Astrocyte of the cerebellum (primary cell): Measurements from ENCODE around the gene ISL2.

ENCODE experiments used
- DNase-seq: peaks from one replicate; pipeline ENCODE4 v3.0.0-alpha.2; 2011; ENCODE audit warnings: low read depth
- H3K4me3 ChIP-seq: 2 replicates; pipeline ENCODE4 v1.5.1; 2011; ENCODE audit warnings: mild to moderate bottlenecking, low read depth, low read length, moderate library complexity
- in situ Hi-C: cut with HindIII; loops from 2 replicates; pipeline ENCODE4 v1.10.0; 2017; ENCODE audit warnings: low sequenced_read_pairs
- TF ChIP-seq, protein P1 (sequence below): IDR thresholded peaks from 2 replicates; pipeline ENCODE4 v1.5.1; 2012; ENCODE audit warnings: low read length, low read depth, moderate library complexity, mild to moderate bottlenecking; ENCODE audit errors: missing control alignments

ISL2 gene

DNA sequence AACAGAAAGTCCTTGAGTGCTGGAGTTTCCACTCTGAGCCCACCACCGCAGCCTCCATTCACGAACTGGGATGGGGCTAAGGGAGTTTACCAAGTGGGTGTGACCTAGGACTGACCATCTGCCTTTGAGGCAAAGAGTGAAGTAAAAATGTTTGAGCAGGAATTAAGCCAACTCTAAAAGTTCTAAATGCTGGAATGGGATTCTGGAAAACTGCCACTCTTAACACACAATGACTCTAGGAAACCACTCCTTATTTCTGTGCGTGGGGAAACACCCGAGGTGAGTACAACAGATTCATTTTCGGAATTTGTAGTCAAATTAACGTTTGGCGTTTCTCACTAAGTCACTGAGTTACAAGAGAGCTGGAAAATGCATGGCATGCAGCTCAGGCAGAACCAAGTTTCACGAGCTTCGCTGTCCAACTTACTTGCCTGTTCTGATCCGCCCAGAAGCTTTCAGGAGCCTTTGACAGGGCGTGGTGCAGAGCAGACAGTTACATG lies 31.6 kb downstream of the ISL2 start:
- no peak overlapping the region for H3K4me3 ChIP-seq
- no peak for DNase-seq
- TF ChIP-seq, protein P1, sequence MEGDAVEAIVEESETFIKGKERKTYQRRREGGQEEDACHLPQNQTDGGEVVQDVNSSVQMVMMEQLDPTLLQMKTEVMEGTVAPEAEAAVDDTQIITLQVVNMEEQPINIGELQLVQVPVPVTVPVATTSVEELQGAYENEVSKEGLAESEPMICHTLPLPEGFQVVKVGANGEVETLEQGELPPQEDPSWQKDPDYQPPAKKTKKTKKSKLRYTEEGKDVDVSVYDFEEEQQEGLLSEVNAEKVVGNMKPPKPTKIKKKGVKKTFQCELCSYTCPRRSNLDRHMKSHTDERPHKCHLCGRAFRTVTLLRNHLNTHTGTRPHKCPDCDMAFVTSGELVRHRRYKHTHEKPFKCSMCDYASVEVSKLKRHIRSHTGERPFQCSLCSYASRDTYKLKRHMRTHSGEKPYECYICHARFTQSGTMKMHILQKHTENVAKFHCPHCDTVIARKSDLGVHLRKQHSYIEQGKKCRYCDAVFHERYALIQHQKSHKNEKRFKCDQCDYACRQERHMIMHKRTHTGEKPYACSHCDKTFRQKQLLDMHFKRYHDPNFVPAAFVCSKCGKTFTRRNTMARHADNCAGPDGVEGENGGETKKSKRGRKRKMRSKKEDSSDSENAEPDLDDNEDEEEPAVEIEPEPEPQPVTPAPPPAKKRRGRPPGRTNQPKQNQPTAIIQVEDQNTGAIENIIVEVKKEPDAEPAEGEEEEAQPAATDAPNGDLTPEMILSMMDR: no peak
- in situ Hi-C loops: no loop called here

DNA sequence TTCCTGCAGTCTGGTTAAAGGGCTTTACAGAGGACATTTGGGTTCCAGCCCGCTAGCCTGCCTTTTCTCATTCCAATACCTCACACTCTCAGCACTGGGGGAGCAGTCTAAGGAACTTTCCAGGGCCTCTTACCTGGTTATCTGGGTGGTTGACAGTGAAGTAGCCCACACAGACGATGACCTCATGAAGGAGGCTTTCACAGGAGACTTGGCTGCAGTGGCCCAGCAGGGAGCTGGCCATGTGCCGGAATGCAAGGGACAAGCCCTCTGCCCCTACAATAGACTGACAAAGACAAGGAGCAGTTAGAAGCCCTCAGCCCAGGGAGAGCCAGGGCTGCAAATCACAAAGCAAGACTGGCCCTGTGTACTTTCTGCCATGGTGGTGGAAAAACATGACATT lies 39.5 kb downstream of the ISL2 start:
- TF ChIP-seq, protein P1: no peak
- in situ Hi-C loops: no loop called here
- no peak for DNase-seq
- no peak overlapping the region for H3K4me3 ChIP-seq

DNA sequence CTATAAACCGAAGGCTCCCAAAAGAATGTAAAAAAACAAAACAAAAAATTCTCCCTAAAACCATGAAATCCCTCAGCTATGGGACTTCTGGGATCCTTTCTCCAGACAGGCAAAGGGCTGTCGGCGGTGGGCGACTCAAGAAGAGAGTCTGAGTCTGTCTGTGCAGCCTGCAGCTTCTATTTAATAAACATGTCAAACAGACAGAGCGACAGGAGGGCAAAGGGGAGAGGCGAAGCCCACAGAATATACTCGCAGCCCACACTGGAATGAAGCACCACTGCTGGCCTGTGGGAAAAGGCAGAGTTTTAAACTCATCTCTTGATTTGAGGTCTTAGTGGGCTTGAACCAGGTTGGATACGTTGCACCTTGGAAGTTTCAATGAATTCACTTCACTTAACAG lies 40.2 kb downstream of the ISL2 start:
- no peak overlapping the region for H3K4me3 ChIP-seq
- TF ChIP-seq, protein P1: no peak
- in situ Hi-C loops: no loop called here
- no peak for DNase-seq

DNA sequence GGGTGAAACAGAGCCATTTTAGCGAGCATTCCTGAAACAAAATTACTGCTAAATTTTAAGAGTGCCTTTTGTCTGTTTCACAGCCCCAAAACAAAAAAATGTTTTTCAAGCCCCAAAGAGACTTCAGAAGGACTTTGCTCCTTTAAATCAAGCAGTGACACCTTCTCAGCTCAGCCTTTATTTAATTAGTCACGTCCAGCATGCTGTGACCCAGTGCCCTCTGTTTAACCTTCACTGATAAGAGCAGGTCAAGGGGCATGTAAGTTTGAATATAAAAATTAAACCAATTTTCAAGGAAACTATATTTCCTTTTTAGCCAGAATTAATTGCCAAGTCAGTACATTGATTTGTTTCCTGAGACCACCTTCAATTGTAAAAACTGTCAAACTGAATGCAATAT lies 40.6 kb downstream of the ISL2 start:
- H3K4me3 ChIP-seq: no peak overlapping the region
- DNase-seq: no peak
- TF ChIP-seq, protein P1: no peak
- in situ Hi-C loops: no loop called here

DNA sequence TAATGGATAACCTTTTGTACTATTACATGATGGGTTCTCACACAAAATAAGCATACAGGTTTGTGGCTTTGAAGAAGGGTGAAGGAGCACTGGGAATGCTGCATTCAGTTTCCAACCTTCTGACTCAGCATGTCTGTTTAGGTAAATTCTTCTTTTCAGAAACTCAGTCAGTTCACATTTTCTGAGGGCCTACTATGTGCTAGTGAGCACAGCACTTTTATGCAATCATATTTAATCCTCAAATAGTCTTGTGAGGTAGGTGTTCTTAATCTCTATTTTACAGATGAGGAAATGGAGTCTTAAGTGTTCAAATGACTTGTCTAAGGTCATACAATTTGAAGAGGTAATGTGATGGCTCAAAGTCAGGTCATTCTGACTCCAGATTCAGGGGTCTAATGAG lies 41.2 kb downstream of the ISL2 start:
- DNase-seq: no peak
- in situ Hi-C loops: no loop called here
- TF ChIP-seq, protein P1: no peak
- H3K4me3 ChIP-seq: no peak overlapping the region

DNA sequence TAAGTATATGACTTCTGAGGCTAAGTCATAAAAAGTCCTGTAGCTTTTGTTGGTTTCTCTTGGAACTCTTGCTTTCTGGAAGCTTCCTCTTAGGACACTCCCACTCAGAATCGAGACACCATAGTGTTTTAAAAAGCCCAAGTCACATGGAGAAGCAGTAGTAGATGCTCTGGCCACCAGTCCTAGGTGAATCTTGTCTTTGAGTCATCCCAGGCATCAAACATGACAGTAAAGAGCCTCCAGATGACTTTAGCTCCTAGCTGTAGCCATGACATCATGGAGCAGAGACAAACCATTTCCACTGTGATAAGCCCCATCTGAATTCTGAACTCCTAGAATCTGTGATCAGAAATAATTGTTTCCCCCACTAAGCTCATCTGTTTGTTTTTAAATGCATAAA lies 42.1 kb downstream of the ISL2 start:
- TF ChIP-seq, protein P1: no peak
- no peak for DNase-seq
- in situ Hi-C loops: no loop called here
- H3K4me3 ChIP-seq: no peak overlapping the region

DNA sequence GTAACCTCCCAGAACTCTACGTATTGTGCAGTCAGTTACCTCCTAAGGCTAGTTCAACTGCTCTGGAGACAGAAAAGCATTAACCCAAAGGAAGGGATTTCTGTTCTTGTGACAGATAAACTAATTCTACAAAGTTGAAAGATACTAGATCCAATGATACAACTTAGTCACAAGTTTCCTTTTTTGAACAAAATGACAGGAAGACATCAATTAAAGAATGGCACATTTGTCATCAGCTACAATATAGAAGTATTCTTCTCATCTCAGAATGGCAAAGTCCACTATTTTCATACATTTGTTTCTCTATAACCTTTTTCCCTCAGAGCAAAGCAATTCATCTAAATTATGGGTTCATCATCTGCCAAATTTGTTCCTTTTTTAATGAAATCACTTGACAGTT lies 43.7 kb downstream of the ISL2 start:
- TF ChIP-seq, protein P1: no peak
- DNase-seq: no peak
- H3K4me3 ChIP-seq: no peak overlapping the region
- in situ Hi-C loops: no loop called here
